Measurements from ENCODE around the gene CNTRL.
A peak's percentile ranks its signal among the peaks of the same experiment; 100 is the strongest.
"Not testable (repeated sequence)": the region's sequence is repeated elsewhere in the genome, so short reads cannot be mapped to it uniquely, and the experiment has no call there.

The CNTRL gene, protein sequence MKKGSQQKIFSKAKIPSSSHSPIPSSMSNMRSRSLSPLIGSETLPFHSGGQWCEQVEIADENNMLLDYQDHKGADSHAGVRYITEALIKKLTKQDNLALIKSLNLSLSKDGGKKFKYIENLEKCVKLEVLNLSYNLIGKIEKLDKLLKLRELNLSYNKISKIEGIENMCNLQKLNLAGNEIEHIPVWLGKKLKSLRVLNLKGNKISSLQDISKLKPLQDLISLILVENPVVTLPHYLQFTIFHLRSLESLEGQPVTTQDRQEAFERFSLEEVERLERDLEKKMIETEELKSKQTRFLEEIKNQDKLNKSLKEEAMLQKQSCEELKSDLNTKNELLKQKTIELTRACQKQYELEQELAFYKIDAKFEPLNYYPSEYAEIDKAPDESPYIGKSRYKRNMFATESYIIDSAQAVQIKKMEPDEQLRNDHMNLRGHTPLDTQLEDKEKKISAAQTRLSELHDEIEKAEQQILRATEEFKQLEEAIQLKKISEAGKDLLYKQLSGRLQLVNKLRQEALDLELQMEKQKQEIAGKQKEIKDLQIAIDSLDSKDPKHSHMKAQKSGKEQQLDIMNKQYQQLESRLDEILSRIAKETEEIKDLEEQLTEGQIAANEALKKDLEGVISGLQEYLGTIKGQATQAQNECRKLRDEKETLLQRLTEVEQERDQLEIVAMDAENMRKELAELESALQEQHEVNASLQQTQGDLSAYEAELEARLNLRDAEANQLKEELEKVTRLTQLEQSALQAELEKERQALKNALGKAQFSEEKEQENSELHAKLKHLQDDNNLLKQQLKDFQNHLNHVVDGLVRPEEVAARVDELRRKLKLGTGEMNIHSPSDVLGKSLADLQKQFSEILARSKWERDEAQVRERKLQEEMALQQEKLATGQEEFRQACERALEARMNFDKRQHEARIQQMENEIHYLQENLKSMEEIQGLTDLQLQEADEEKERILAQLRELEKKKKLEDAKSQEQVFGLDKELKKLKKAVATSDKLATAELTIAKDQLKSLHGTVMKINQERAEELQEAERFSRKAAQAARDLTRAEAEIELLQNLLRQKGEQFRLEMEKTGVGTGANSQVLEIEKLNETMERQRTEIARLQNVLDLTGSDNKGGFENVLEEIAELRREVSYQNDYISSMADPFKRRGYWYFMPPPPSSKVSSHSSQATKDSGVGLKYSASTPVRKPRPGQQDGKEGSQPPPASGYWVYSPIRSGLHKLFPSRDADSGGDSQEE (N-terminal part only)

DNA sequence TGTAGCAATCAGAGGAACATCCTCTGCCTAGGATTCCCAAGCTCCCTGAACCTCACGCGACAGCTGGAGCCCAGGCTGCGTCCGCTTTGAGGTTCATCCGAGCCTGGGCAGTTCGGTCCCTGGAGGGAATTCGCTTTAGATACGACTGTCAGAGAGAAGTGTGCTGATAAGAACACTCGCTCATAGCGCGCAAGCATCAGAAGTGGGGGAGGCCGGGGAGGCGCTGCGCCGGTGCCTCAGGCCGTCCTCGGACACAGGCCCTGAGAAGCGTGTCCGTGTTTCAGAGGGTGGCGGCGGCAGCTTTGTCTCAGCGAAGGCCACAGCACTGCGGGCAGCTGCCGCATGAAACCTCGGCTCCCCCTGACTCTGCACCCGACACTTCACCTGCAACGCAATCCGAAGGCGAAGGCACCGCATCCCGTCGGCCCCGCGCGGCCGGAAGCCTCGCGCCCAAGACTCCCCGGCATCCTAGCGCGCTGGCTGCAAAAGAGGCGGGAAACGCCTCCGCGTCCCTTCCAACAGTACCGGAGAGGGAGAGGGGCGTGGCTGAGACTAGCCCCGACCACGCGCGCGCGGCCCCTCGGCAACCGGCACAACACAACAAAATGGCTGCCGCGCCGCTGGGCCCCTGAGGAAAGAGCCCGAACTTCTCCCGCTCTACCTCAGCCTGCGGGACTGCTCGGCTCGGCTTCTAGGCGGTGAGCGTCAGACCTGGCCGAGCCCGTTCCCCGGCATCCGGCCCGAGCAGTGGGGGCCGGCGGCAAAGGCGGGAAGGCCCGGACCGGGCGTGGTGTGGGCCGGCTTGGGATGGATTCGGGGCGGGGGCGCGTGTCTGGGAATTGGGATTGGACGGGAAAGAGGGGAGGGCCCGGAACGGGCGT lies at the start of gene CNTRL:
TSS of gene CNTRL (plus strand) at position 586 of the 881 bp plus-strand sequence. CDS start 13,372 bp downstream, outside the sequence.
- DNase-seq = peak; percentile 96

DNA sequence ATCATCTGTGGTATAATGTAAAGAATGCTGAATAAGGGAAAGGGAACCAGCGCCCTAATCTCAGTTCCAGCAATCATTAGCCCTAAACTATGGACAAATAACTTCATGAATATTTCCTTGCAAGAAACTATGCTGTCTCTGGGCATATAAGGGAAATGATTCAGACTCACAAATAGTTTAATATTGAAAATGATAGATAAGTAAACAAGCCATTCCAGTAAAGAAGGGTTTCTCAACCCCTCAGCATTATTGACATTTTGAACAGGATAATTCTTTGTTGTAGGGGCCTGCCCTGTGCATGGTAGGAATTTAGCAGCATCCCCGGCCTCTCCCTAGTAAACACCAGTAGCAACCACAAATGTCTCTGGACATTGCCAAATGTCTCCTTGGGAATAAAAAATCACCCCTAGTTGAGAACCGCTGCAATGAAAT lies 48.5 kb upstream of the CNTRL start:
- no peak for DNase-seq

DNA sequence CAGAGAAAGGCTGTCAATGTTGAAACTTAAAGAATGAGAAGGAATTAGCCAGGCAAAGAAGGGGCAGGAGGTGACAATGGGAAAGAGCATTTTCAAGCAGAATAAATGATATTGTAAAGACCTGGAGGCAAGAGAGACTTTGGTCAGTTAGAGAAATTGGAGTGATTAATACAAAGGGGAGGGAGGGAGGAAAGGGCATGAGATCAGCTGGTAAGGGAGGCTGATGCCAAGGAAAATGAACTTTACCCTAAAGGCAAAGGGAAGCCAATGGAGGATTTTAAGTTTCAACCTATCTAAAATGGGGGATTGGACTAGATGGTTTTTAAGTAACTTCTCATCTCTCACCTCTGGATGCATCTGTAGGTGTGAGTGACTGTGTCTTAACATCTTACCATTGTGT lies 48.0 kb upstream of the CNTRL start:
- no peak for DNase-seq

DNA sequence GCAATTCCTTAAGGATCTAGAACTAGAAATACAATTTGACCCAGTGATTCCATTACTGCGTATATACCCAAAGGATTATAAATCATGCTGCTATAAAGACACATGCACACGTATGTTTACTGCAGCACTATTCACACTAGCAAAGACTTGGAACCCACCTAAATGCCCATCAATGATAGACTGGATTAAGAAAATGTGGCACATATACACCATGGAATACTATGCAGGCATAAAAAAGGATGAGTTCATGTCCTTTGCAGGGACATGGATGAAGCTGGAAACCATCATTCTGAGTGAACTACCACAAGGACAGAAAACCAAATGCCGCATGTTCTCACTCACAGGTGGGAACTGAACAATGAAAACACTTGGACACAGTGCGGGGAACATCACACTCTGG lies 46.5 kb upstream of the CNTRL start:
- not testable (repeated sequence) for DNase-seq

DNA sequence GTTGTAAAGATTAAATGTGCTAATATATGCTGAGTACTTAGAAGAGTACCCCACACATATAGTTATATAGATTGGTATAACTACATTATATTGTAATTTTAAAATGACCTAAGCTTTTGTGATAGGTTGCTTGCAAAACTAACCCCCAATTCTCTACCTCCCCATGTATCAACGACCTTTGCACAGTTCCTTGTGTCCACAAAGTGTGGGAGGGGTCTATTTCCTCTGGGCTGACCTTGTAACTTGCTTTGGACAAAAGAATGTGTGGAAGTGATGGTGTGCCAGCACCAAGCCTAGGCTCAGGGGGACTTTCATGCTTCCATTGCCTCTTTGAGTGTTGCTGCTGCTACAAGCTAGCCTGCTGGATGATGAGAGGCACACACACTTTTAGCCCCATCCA lies 45.3 kb upstream of the CNTRL start:
- DNase-seq = no peak

DNA sequence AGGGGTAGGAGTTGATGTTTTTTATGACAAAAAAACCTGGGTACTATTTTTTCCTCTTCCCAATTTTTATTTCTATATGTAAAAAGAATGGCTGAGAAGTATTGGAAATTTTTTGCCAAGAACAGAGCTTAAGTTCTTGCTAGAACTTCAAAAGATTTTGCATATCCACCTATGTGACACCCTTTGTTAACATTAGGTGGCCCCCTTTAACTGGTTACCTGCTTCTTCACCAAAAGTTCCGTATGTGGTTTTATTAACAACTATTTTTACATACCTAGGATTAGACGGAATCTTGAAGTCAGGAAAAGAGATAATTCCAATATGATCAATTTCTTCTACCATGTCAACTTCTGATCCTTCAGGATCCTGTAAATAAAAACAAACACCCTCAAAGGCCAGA lies 40.2 kb upstream of the CNTRL start:
- no peak for DNase-seq

DNA sequence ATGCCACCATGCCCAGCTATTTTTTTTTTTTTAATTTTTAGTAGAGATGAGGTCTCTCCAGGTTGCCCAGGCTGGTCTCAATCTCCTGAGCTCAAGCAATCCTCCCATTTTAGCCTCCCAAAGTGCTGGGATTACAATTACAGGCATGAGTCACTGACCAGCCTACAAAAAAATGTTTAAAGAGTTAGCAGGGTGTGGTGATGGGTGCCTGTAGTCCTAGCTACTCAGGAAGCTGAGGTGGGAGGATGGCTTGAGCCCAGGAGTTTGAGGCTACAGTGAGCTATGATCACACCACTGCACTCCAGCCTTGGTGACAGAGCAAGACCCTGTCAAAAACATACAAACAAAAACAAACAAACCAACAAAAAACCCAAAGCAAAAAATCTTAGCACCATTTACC lies 39.0 kb upstream of the CNTRL start:
- not testable (repeated sequence) for DNase-seq

DNA sequence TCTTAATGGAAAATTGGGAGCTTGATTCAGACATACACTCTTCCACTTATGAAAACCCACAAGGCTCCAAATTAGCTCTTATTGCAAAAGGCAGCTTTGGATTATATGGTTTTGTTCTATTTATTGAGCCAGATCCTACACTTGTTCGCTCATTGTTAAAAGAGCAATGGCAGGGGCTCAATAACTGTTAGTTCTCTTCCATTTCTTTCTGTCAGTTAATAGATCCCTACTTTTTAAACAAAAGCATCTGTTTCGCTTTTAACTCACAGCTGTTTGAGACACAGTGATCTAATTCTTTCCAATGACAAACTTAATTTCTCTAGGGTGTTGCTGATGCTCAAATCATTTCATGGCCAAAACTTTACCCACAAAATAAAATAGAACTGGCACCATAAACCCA lies 36.4 kb upstream of the CNTRL start:
- no peak for DNase-seq

DNA sequence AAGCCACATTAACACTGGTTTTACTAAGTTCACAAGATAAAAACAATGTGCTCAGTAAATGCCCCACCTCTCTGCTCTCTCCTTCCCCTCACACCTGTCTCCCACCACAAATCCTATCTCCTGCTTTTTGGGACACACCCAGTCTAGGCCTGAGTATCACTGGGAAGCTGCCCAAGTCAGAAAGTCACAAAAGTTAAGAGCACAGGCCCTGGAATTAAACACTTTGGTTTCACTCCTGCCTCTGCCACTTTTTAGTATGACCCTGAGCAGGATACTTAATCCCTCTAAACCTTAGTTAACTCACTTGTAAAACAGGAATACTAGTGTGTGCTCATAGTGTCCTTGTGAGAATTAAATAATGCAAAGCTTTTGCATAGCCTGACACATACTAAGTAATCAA lies 36.0 kb upstream of the CNTRL start:
- no peak for DNase-seq

DNA sequence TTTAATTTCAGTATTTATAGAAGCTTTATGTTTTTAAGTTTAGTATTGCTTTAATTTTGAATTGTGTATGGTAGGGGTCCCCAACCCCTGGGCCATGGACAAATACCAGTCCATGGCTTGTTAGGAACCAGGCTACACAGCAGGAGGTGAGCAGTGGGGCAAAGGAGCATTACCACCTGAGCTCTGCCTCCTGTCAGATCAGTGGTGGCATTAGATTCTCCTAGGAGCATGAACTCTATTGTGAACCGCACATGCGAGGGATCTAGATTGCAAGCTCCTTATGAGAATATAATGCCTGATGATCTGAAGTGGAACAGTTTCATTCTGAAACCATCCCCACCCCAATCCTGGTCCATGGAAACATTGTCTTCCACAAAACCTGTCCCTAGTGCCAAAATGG lies 26.6 kb upstream of the CNTRL start:
- no peak for DNase-seq

DNA sequence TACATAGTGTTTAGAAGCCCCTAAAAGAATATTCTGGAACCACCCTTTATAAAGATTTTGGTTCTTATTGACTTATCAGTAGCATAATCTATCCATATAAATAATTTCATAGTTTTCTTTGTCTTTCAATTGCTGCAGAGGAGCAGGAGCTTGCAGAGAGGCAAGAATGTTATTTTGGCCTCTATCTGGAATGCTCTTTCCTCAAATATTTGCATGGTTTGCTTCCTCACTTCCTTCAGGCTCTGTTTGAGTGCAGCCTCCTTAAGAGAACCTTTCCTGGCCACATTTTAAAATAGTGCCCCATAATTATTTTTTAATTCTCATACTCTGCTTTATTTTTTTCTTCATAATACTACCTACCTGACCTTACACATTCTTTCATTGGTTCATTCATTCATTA lies 26.1 kb upstream of the CNTRL start:
- DNase-seq = no peak

DNA sequence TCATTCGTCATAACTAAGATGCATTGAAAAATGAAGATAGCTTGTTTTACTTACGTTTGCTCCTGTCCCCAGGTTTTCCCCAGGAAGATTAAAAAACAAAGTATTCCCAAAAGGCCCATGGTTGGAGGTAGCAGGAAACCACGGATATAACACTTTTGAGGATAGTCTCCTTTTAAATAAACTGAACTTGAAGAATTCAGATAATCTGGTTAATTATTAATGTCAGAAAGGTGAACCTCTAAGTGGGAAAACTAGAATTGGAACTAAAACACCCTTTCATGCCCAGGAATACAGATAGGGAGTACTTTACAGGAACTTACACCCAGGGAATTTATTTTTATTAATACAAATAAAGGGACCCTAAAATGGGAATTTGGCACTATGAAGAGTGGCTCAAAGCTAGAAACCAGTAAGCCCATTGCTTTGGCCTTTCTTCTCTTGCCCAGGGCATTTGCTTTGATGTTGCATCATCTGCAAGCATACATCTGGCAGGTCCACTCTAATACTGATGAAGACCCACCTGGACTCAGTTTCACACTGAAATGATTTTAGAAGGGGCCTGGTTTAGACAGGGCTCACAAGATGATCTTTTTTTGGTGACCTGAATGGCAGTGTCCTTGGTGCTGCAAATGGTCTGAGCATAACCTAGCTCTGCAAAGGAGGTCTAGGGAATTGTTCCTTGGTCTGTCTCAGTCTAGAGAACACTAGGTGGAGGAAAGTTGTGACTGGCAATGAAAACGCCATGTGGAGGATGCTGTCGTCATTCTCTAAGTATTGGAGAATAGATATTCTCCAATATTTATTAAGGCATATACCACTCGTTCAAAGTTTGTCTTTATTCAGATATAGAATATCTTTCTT lies 24.4 kb upstream of the CNTRL start, which contains the start of gene C5:
TSS of gene C5 (minus strand) at position 148 of the 861 bp plus-strand sequence. CDS start at position 119, 29 bp downstream.
- DNase-seq = no peak

DNA sequence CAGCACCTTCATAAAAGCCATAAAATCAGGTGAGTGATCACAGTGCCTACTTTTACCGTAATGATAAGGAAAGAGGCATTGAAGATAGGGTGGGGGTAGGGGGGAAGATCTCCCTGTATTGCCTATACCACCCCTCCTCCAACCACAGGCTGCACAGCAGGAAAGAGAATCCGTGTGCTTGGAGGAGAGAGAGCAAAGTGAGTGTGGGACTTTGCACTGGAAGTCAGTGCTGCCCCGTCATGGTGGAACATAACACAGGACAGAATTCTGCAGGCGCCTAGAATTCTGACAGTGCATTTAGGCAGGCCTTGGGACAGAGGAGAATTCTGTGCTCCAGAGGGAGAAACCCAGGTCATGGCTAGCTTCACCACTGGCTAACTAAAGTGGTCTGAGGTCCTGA lies 21.2 kb upstream of the CNTRL start:
- DNase-seq = no peak

DNA sequence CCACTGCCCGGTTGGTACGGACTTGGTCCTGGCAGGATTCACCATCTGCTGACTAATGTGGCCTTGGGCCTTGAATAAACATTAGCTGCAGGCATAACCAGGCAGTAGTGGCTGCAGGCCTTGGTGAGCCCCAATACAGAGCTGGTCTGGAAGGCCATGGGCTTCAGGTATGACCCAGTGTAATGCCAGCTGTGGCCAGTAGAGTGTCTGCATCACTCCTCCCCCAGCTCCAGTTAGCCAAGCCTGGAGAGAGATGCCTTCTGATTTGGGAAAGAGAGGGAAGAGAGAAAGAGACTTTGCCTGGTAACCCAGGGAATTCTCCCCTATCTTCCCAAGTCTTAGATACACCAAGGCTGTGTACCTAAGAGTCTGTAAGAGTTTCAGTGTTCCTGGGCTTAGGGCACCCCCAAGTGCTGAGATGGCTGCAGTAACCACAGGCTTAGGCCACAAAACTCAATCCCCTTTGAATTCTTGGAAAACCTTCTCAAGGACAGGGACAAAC lies 19.1 kb upstream of the CNTRL start:
- no peak for DNase-seq

DNA sequence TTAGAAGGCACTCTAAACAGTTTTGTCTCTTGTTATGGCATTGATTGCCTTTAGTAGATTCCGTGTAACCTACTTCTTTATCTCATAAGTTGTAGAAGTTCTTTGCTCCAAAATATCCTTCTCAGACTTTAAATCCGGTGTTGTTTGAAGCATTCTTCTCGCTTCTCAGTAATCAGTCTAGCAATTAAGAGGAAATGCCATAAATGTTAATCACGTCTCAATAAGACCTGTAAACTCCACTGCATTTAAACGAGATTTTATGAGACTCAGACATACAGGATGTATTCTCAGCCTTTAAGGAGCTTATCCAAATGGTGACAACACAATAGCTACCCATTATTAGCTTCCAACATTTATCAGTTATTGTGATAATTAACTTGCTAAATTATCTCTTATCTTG lies 16.9 kb upstream of the CNTRL start:
- no peak for DNase-seq

DNA sequence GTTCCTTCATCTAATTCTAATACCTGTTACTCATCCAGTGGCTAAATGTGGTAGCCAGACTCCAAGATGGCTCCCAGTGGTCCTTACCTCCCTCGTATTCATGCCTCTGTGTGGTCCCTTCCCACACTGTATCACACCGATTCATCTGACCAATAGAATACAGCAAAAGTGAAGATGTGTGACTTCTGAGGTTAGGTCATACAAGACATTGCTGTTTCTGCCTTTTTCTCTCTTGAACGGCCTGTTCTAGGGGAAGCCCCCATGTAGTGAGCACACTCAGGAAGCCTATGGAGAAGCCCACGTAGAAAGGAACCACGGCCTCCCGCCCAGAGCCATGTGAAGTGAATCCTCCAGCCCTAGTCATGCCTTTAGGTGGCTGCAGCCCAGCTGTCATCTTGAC lies 15.2 kb upstream of the CNTRL start:
- DNase-seq = no peak

DNA sequence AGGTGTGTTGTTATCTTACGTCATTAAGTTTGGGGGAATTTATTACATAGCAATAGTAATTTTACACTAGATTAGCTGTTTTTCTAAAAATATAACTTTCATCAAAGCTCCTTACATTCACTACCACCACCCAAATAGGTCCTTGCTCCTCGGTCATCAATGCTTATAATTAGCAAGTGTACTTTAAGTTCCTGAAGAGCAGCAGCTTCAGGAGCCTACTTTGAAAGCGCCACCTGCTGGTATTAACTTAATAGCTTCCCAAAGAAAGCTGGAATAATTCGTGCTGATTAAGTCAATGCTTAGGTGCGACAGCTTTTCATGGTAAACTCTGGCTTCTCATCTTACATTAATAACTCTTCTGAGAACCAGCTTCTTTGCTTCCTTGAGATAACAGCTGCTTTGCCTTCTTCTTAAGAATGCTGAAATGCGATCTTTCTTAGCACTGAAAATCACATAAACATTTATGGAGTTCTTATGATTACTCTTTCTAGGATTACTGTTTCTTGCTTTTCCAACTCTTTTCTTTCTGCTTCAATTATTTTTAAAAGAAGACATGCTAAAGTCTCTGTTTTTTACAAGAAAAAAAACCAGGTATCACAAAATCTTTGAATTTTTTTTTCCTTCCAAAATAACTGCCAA lies 14.6 kb upstream of the CNTRL start:
- peak; percentile 57 for DNase-seq

DNA sequence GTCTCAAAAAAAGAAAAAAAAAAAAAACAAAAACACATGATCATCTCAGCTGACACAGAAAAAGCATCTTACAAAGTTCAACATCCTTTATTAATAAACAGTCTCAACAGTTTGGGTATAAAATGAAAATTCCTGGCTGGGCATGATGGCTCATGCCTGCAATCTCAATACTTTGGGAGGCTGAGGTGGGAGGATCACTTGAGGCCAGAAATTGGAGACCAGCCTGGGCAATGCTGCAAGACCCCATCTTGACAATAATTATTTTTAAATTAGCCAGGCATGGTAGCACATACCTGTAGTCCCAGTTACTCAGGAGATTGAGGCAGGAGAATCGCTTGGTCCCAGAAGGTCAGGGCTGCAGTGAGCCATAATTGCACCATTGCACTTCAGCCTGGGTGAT lies 7.9 kb upstream of the CNTRL start:
- DNase-seq = no peak

DNA sequence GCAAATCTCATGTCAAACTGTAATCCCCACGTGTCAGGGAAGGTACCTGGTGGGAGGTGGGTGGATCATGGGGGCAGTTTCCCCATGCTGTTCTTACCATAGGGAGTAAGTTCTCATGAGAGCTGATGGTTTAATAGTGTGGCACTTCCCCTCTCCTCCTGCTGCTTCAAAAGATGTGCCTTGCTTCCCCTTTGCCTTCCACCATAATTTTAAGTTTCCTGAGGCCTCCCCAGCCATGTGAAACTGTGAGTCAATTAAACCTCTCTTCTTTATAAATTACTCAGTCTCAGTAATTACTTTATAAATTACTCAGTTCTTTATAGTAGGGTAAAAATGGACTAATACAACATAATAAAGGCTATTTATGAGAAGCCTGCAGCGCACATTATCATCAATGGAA lies 7.1 kb upstream of the CNTRL start:
- peak; percentile 23 for DNase-seq

DNA sequence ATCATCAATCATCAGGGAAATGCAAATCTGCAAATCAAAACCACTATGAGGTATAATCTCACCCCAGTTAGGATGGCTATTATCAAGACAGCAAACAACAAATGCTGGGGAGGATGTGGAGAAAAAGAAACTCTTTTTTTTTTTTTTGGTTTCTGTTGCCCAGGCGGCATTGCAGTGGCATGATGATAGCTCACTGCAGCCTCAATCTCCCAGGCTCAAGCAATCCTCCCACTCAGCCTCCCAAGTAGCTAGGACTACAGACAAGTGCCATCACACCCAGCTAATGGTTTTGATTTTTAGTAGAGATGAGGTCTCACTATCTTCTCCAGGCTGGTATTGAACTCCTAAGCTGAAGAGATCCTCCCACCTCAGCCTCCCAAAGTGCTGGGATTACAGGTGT lies 5.4 kb upstream of the CNTRL start:
- no peak for DNase-seq
